ENCODE data around the gene ATP5PD.
"Not testable (repeated sequence)": the region's sequence is repeated elsewhere in the genome, so short reads cannot be mapped to it uniquely, and the experiment has no call there.

Gene ATP5PD

DNA sequence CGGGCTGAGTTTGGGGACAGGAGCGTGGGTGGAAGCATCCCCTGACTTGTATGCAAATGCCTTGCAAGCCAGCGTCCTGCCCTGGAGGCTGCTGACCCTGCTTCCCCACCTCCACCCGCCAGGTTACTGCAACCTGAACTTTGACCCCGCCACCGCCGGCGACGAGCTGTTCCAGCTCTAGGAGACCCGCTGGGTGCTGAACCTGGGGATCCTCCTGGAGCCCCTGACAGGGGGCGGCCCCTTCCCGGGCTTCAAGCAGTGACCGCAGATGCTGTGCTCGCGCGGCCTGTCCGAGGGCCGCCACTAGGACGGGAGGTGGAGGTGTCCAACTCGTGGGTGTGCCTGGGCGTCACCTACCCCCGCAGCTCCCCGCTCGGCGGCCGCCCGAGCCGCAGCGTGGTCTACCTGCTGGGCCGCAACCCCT is 30.3 kb upstream of the ATP5PD start:
- no peak for DNase-seq

DNA sequence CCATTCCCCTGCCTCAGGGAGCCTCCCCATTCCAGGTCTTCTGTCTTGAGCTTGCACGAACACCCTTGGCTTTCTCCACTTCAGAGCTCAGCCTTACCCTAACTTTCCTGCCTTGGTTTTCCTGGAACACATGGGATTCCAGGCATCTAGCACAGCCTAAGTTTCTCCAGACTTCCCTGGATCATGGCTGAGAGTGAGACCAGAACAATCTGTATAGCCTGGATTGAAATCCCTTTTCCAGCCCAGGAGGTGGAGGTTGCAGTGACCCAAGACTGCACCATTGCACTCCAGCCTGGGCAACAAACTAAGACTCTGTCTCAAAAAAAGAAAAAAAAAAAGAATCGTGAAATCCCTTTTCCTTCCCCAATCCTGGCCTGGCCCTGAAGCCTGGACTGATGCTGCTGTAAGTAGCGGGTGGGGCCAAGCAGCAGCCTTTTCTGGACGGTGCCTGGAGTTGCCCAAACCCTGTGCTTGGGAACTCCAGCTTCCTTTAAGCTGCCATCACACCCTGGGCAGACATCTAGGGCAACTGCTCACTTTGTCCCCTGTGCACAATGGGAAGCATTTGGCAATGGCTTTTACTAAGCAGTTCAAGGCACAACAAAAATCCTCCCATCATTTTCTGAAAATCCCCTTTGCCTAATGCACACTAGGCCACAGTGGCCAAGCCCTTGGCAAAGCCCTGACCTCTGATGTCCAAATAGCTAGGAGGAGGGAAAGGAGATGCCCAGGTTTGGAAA is 29.0 kb upstream of the ATP5PD start:
- no peak for DNase-seq

DNA sequence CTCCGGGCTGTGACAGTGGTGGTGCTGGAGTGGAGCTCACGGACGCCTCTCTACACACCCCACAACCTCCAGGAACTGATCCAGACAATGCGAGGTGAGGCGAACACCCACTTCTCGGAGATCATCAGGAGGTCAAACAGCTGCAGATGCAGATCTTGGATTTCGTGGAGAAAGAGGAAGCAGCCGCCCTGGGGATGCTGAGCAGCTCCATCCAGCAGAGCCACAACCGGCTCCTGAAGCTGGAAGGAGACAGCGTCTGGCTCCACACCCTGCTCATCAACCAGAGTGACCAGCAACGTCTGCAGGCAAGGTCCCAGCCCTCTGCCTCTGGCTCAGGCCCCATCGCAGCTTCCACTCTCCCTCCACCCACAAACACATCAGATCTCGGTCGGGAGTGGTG is 27.8 kb upstream of the ATP5PD start:
- no peak for DNase-seq

DNA sequence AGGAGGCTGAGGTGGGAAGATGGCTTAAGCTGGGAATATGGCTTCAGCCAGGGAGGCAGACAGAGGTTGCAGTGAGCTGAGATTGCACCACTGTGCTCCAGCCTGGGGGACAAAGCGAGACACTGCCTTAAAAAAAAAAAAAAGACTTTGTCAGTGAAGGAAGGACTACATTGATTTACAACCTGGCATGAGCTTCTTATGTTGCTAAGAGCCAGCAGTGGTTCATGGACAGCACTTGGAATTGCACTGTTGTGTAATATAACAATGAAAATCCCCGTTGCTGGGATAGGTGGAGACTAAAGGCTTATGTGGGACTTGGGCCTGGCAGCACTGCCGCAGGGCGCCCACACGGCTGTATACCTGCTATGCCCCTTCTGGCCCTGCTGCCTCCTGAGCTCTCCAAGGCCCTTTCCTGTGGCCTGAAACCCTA is 26.9 kb upstream of the ATP5PD start:
- DNase-seq = no peak

DNA sequence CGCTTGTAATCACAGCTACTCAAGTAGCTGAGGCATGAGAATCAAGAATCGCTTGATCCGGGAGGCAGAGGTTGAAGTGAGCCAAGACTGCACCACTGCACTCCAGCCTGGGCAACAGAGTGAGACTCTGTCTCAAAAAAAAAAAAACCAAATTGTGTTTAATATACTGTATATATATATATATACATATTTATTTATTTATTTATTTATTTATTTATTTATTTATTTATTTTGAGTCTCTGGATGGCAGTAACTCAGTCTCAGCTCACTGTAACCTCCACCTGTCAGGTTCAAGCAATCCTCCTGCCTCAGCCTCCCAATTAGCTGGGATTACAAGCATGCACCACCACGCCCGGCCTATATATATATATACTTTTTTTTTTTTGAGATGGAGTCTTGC is 26.1 kb upstream of the ATP5PD start:
- not testable (repeated sequence) for DNase-seq

DNA sequence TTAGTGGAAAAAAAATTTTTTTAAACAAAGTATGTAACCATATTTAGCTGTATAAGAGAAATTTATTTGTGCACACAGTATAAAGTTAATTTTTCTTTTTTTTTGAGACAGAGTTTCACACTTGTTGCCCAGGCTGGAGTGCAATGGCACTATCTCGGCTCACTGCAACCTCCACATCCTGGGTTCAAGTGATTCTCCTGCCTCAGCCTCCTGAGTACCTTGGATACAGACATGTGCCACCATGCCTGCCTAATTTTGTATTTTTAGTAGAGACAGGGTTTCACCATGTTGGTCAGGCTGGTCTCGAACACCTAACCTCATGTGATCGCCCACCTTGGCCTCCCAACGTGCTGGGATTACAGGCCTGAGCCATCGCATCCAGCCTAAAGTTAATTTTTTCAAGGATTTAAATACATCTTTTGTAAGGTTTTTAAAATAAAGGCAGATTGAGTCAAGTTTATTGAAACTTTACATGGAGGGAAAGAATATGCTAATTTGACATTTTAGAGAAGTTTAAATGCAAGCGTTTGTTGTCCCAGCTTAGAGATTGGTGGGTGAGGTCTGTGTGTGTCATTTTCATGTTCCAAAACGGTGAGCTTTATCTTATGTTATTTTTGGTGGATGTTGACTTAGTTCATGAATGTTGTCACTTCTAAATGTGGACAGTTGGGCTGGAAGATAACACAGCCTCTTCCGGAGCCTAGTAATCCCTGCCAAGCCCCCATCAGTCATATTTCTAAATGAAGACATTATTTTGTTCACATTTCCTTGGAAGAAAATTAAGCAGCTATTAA is 24.9 kb upstream of the ATP5PD start:
- DNase-seq = not testable (repeated sequence)

DNA sequence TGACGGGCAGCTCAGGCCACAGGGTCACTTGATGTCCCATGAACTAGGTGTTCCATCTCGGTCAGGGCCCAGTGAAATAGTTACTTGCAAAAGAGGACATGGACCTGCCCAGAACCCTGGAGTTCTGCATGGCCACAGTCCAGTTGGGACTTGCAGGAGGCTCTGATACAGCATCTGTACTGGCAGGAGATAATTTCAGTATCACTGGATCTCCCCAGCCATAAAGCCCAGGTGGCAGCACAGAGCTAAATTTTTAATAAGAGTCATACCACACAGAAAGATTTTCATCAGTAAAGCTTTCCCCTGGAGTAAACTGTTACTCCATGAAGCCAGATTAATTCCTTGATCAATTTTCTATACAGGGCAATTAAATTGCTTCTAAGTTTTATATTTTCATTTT is 23.0 kb upstream of the ATP5PD start:
- no peak for DNase-seq

DNA sequence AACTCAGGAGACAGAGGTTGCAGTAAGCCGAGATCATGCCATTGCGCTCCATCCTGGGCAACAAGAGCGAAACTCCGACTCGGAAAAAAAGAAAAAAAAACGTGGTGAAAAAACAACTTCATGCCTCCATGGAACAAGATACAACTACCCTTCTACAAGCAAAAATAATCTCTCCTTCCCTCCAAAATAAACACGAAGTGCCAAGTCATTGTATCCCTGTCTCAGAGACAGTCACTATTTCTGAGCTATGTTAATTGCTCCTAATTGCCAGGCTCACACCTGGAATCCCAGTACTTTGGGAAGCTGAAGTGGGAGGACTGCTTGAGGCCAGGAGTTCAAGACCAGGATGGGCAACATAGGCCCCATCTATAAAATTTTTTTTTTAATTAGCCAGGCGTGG is 22.0 kb upstream of the ATP5PD start:
- DNase-seq = no peak

DNA sequence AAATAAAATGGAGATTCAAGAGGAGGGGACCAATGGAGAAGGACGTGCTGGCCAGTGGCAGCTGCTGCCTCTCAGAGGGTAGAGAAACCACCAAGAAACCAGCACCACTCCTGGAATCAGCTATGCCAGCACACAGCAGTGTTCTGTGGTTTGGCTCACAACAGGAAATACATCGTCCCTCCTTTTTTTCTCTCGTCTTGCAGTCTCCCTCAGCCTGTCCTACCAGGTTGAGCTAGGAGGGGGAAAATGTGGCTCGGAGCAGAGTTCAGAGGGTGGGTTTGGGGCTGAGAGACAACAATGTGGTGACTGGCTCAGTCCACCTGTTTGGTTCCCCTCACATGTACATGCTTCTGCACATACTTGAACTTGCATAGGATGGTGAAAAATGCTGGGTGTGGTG is 21.1 kb upstream of the ATP5PD start:
- no peak for DNase-seq

DNA sequence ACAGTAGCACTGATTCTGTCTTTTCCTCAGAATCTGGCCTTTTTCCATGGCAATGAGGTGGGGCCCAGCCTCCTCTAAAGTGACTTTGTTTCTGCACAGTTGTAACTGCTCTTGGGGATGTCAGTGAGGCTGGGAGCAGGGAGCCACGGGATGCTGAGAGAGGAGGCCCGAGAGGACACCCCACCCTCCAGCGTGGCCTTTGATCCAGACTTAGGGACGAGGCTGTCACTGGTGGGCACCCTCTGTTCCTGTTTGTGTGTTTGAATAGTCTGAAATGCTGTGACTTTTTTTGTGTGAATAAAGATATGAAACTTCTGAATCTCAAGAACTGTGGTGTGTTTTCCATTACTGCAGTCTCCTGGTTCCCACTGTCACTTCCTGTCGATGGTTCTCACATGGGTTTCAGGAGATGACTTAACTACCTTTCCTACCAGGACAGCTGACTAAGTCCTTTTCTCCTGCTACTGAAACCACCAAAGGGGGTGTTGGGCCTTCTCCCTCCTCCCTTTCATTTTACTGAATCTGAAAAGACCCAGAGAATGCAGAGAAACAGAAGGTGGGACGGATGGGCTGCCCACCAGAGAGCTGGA is 18.9 kb upstream of the ATP5PD start:
- DNase-seq = no peak

DNA sequence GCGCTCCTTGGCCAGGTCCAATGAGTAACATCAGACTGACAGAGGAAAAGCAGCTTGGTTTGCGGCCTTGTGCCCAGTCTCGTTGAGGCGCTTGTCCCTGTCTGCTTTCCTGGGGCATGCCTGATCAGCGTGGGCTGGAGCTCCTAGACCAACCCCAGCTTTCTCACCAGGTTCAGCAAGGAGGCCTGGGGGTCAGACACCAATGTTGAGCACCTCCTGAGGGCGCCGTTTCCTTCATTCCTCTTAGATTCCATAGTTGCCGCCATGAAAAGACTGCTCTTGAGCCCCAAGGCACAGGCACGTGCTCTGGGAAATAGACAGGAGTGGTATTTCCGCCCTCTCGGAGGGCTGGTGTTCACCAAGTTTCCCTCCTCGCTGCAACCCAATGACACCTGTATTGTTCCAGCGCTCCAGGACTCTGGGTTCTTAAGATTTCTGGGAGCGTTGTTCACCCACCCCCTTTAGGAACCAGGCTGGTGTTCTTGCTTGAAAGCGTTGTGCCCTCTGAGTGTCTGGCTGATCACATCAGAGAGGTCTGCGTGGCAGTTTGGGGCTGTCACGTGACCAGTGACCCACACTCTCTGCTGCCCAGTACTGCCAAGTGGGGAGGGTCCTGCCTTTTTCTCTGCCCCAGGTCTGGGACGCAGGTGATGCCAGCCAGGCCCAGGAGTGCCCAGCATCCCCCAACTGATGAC is 18.2 kb upstream of the ATP5PD start:
- no peak for DNase-seq

DNA sequence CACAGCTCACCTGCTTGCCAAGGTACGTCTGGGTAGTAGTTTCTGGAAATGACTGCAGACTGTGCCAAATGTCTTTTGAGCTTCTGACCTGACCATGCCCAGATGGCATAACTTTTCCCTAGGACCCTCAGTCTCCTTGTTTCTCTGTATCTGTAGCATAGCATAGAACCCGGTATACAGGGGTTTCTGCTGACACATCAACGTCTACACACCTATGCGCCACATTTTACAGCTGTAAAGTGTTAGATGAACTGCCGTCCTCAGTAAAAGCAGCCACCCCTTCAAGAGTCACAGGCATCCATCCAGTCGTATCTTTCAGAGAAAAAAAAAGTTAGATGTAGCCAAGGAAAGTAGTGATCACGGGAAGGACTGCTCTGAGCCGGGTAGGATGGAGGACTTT is 17.7 kb upstream of the ATP5PD start:
- no peak for DNase-seq

DNA sequence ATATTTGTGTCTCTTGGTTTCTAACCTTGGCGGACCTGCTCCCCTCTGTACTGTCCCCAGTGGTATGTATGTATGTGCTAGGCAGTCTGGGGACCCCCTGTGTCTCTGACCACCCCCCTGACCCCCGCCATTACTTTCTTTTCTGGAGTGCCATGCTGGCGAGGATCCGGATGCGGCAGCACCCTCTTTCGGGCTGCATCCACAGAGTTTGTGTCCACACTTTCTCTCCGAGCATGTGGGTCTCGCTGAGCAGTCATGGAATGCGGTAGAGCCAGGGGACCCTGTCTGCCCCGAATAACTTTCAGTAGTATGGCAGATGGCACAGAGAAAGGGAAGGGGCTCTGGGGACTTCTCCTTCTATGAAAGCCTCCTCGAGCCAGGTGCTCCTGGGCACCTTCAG is 17.3 kb upstream of the ATP5PD start:
- DNase-seq = no peak

DNA sequence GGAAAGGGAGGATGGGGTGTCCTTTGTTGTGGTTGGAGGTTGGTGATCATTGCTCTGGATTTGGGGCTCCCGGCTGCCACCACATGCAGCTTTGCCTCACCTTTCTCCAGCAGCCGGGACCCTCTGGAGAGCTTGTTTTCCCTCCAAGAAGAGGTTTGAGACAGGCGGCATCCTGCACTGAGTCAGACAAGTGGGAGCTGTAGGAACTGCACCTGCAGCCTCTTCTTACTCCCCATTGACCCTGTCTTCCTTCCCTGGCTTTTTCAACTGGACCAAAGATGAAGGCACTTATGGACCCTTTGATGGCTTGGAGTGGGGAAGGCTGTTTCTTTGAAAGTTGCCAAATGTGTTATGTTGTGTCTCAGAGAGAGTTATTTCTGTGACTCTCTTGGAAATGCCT is 16.9 kb upstream of the ATP5PD start:
- DNase-seq = no peak

DNA sequence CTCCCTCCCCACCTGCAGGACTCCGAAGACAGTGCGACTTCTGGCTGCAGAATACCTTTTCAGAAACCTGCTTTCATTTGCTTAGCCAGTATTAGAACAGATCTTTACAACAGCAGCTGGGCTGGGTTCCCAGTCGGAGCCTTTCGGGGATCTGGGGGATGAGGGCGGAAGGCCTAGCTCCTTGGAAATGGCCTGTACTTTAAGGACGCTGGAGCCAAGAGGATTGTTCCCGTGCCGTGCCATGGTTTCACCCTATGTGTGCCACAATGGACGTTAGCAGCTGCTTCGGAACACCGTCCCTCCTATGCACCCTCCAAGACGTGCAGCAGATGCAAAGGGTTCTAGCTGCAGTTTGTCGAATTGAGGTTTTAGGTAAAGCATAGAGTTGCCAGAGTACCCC is 16.4 kb upstream of the ATP5PD start:
- no peak for DNase-seq

DNA sequence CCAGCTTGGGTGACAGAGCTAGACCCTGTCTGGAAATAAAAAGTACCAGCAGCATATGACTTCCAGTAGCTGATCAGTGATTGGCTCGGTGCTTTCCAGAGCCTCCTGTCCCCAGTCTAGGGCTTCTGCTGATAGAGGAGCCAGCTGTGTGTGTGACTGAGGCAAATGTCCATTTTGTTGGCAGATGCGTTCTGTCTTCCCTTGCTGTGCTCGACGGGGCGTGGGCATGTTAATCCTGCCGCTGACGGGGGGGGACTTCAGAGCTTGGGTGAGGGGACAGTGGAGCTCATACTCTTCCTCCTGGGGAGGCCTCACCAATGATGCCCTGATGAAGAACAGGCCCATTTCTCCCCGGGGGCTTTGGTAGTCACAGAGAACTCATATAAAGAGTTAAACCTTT is 14.8 kb upstream of the ATP5PD start:
- no peak for DNase-seq

DNA sequence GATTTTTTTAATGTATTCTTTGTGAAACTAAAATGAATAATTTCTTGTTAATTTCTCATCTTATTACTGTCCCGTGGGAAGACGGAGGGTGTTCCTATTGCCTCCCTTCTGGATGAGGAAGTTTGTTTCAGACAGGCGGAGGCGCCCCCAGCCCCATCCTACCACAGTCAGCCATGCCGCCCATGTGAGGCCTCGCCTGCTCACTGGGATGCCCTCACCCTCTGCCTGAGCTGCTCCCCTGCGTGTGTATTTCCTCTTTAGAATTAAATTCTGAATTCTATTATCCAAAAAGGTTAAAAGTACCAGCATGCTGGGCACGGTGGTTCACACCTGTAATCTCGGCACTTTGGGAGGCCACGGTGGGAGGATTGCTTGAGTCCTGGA is 14.3 kb upstream of the ATP5PD start:
- DNase-seq = no peak

DNA sequence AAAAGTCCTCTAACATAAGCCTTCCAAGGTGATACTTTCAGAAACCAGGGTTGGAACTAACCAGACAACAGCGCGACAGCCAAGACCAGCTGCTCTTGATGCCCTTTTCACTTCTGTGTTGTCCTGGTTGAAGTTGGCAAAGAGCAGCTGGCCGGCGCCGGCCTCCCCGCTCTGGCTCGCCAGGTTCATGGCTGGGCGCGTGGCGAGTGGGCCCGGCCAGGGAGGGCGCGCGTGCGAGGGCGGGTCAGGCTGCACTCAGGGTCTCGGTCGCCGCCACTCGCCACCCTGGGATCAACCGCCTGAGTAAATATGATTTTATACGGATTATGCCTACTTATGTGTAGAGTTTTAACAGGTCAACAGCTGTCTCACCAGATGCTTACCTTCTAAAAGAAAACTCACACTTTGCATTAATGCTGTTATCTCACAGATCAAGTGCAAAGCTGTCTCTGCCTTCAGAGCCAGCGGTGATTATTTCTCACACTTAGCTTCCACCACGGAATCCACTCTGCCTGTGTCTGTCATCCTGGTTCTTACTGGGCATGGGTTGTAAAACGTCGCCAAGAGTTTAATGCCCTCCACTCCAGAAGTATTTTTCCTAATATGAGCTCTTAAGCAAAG is 13.8 kb upstream of the ATP5PD start:
- no peak for DNase-seq

DNA sequence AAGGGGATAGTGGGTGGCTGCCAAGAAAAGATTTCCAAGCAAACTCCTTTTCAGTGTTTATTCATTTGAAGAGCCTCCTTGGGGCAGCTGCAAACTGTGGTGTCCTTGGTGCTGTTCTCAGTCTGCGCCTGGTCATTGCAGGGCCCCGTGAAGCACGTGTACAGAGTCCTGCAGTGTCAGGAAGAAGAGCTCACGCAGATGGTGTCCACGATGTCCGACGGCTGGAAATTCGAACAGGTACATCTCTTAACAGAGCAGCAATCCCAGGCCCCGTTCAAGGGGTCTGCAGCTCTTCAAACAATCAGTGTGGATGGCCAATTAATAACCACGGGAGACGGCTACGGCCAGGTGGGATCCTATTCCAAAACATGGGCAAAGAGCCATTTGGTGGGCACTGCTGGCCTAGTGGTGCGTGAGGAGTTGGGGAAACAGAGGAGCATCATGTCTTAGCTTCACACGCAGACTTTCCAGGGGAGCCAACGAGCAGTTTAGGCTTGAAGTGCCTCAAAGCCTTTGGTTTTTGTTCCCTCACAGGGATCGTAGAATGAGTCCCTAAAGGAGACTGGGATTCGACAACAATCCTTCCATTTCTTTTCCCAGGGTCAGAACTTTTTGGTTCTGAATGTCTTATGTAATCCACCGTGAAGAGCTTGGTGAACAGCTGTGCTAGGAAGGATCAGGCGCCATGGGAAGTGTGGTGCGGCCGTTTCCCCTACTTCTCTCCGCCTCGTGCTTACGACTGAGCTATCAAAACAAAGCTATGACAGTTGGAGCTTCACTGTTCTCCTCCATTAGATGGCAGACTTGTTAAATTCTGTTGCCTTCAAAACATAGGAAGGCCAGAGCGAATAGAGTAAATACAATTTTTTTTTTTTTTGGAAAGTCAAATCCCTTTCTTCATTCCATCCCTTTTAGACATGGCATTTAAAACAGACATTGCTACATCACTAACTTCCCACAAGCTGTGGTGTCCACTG is 12.9 kb upstream of the ATP5PD start:
- no peak for DNase-seq

DNA sequence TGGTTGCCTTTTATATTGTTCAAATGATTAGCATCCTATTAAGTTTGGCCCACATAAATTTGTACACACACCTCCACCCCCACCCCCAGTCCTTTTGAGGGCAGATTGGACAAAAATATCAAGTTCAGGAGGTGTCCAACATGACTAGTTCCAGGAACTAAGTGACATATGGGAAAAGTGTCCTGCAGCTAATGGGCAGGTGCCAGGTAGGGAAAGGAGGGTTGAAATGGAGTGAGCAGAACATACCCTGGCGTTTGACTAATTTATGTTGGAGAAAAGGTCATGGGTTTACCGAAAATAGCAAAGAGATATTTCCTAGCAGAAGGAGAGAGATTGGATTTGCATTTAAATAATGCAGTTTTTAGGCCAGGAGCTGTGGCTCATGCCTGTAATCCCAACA is 5.2 kb upstream of the ATP5PD start:
- no peak for DNase-seq

DNA sequence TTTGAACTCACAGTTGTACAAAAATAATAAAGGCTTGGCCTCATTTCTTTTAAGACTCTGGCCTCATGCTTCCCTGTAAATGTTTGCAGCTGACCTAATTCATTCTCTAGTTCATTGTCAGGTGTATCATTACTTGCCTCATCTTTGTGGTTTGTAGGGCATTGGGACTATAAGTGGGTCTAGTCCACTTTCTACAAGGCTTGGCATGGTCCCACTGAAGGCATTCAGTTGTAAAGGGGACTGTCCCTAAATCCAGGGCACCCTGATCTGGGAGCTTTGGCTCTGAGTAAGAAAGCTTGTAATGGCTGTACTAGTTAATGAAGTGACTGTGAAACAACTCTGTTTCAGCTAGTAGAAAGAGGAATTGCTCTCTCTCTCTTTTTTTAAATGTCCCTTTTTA is 2.9 kb upstream of the ATP5PD start:
- no peak for DNase-seq

DNA sequence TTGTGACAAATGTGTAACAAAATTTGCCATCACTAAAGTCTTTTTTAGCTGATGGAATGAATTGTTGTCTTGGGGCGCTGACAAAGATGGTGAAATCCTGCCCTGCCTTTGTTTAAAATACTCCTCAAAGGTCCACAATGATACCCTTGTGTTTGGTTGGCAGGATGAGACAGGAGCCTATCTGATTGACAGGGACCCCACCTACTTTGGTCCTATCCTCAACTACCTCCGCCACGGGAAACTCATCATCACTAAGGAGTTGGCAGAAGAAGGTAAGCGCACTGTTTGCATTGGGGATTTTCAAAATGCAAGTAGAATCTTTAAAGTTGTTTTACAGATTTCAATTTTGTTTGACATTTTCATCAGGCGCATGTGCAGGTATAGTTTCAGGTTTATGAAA is 2.3 kb upstream of the ATP5PD start:
- DNase-seq = no peak

Measured in SIG-M5 (cell line).